GM12864 (cell line): ENCODE measurements around the gene ANXA6.
A peak's percentile ranks its signal among the peaks of the same experiment; 100 is the strongest.

Experiments
- DNase-seq: peaks from one replicate; pipeline ENCODE4 v3.0.0-alpha.2; 2011; ENCODE audit warnings: low read depth
- H3K4me3 ChIP-seq: 2 replicates; pipeline ENCODE4 v1.5.1; 2011; ENCODE audit warnings: mild to moderate bottlenecking, low read depth, low read length, control low read depth
- CTCF ChIP-seq: IDR thresholded peaks from 2 replicates; pipeline ENCODE4 v1.5.1; 2011; ENCODE audit warnings: low read depth, mild to moderate bottlenecking, moderate library complexity, low read length, control low read depth, inconsistent platforms; ENCODE audit errors: missing control alignments

Gene ANXA6

GRCh38 chr5:151060742-151061141 is 96.8 kb downstream of the ANXA6 start:
- DNase-seq, result no peak
- no peak overlapping the region for H3K4me3 ChIP-seq
- TF ChIP-seq CTCF, result no peak

- no peak overlapping the region for H3K4me3 ChIP-seq
- no peak for DNase-seq
- peak; percentile 4 for TF ChIP-seq CTCF
Measured at GRCh38 chr5:151058891-151059489, 98.6 kb downstream of the ANXA6 start.

GRCh38 chr5:151058301-151058700 is 99.3 kb downstream of the ANXA6 start:
- no peak overlapping the region for H3K4me3 ChIP-seq
- TF ChIP-seq CTCF, result peak; percentile 37
- DNase-seq, result no peak

GRCh38 chr5:151056379-151057325 is 100.9 kb downstream of the ANXA6 start:
- H3K4me3 ChIP-seq, result no peak overlapping the region
- no peak for TF ChIP-seq CTCF
- no peak for DNase-seq

DNA sequence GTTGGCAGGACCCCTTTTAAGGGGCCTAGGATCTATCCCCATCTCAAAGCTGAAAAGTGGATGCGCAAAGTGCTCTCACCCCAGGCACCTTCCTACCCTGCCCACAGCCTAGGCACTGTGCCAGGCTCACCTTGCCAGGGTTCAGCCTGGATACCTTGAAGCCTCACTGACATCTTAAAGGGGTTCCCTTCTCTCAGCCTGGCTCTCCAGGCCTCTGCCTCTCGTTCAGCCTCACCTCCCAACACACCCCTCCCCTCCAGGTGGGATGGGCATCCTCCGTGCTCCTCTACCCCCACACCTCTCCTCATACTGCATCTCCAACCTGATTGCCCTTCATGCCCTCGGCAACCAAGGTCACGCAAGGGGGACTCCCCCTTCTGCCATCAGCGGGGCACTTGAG is 102.2 kb downstream of the ANXA6 start:
- DNase-seq, result no peak
- H3K4me3 ChIP-seq, result no peak overlapping the region
- no peak for TF ChIP-seq CTCF

DNA sequence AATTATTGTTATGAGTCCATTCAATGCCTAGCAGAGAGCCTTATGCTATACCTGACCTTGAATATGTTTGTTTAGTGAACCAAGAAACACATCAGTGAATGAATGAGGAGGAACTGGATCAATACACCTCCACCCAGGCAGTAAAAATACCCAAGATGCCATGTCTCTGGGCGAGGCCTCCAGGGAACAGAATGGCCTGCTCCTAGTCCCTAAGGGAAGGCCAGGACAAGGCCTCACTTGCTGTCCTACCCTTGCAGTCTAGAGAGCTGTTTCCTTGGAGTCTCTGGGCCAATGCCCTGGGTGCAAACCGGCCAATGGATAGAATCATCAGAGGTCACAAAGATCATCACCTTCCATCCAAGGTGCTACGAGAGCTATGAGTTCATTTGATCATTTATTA is 102.9 kb downstream of the ANXA6 start:
- H3K4me3 ChIP-seq, result no peak overlapping the region
- TF ChIP-seq CTCF, result no peak
- no peak for DNase-seq
